CD4-positive, alpha-beta T cell (primary cell): ENCODE measurements around the gene ACOT12. TPM values are rescaled to one million over a fixed set of nuclear protein-coding genes. Genes with fewer than 3 reads are reported as not detected.
"Not testable (repeated sequence)": the region's sequence is repeated elsewhere in the genome, so short reads cannot be mapped to it uniquely, and the experiment has no call there.

Experiments used
- ATAC-seq: fragments of 200-7000 bp; cut with Tn5 transposase; one replicate; pipeline ENCODE4 v1.10.0; 2022; ENCODE audit warnings: mild to moderate bottlenecking; ENCODE audit not compliant: poor library complexity
- CTCF ChIA-PET: fragments of 350-600 bp; sonication (Branson Sonifier 250); formaldehyde crosslinking; loops from one replicate; lab custom pipeline; 2021; ENCODE audit warnings: antibody characterized with exemption, inconsistent platforms; lab: Charles Lee
- POLR2A ChIA-PET: fragments of 350-600 bp; sonication (Branson Sonifier 250); formaldehyde crosslinking; loops from one replicate; lab custom pipeline; 2021; ENCODE audit warnings: antibody characterized with exemption, inconsistent platforms; lab: Charles Lee
- DNase-seq, 14 experiments: peaks; one replicate each; pipeline ENCODE4 v3.0.0-alpha.2; 2013 to 2020; ENCODE audit warnings: mixed read lengths in 2 of 14
- H3K27ac ChIP-seq, 2 donors: one replicate each; pipeline versions ENCODE4 v1.5.1 to v1.7.0; 2013; ENCODE audit warnings: low read length in 2 of 2, low read depth in 1 of 2, mild to moderate bottlenecking in 1 of 2
- H3K27me3 ChIP-seq, 2 experiments: 1 replicate in 1 of 2; 2 replicates in 1 of 2; pipeline versions ENCODE4 v1.6.1 to v1.7.0; 2013; ENCODE audit warnings: low read length in 2 of 2, control low read depth in 1 of 2, mild to moderate bottlenecking in 1 of 2, moderate library complexity in 1 of 2; ENCODE audit not compliant: insufficient read depth in 2 of 2, control insufficient read depth in 1 of 2
- H3K36me3 ChIP-seq: one replicate; pipeline ENCODE4 v1.6.1; 2013; ENCODE audit warnings: low read length, control low read depth; ENCODE audit not compliant: insufficient read depth
- H3K4me1 ChIP-seq: one replicate; pipeline ENCODE4 v1.6.1; 2013; ENCODE audit warnings: low read length, control low read depth; ENCODE audit not compliant: insufficient read depth
- H3K4me3 ChIP-seq: one replicate; pipeline ENCODE4 v1.5.1; 2013; ENCODE audit warnings: mild to moderate bottlenecking, low read length, moderate library complexity
- H3K9me3 ChIP-seq, 2 experiments: 1 replicate in 1 of 2; 2 replicates in 1 of 2; pipeline versions ENCODE4 v1.6.1 to v1.7.0; 2013; ENCODE audit warnings: low read length in 2 of 2, mild to moderate bottlenecking in 2 of 2, control low read depth in 1 of 2, moderate library complexity in 1 of 2; ENCODE audit not compliant: control insufficient read depth in 1 of 2, insufficient read depth in 1 of 2
- H3K27ac Mint-ChIP-seq: one replicate; pipeline ENCODE4 v1.8.0; 2020; ENCODE audit warnings: mixed read lengths
- H3K27me3 Mint-ChIP-seq: one replicate; pipeline ENCODE4 v1.8.0; 2021; ENCODE audit warnings: mixed read lengths
- H3K36me3 Mint-ChIP-seq: one replicate; pipeline ENCODE4 v1.8.0; 2021; ENCODE audit warnings: low read depth, mixed read lengths
- H3K4me1 Mint-ChIP-seq: one replicate; pipeline ENCODE4 v1.8.0; 2021; ENCODE audit warnings: low read depth, mixed read lengths
- H3K4me3 Mint-ChIP-seq: one replicate; pipeline ENCODE4 v1.8.0; 2020; ENCODE audit warnings: mild to moderate bottlenecking, mixed read lengths
- H3K9me3 Mint-ChIP-seq: one replicate; pipeline ENCODE4 v1.8.0; 2020; ENCODE audit warnings: mixed read lengths
- CTCF ChIP-seq: fragments of 200-600 bp; IDR thresholded peaks from one replicate; pipeline ENCODE4 v1.8.0; 2022; ENCODE audit warnings: antibody characterized with exemption, mild to moderate bottlenecking
- intact Hi-C, 2 experiments: fragments of 100-400 bp; cut with DNase I in 1 of 2; cut with micrococcal nuclease in 1 of 2; formaldehyde crosslinking; loops; one replicate each; pipeline versions ENCODE4 v1.15.1 to v1.9.0; 2023 to 2025; cut with DNase I, micrococcal nuclease
- total RNA-seq, 174 experiments: library from RNA in 2 of 174; stranded (reverse) in 2 of 174; gene quantifications; one replicate each; pipeline ENCODE4 v1.2.3 and lab custom pipeline; 2021 to 2026

Gene ACOT12
- total RNA-seq, 2 experiments from 2014 or later = 0.39 to 0.44 TPM

GRCh38 chr5:81344736-81345135 is 49.2 kb downstream of the ACOT12 start:
- no peak for ATAC-seq
- Mint-ChIP-seq H3K27ac (no peak overlapping the region), H3K9me3 (no peaks in the 10 kb centered on the region), H3K4me3 (no peak overlapping the region), H3K27me3 (no peaks in the 10 kb centered on the region), H3K4me1 (no peaks in the 10 kb centered on the region), H3K36me3 (no peaks in the 10 kb centered on the region)
- no peaks in the 10 kb centered on the region for H3K27me3 ChIP-seq
- no peak for TF ChIP-seq CTCF
- H3K4me1 ChIP-seq = no peaks in the 10 kb centered on the region
- H3K36me3 ChIP-seq = no peaks in the 10 kb centered on the region
- no peak for DNase-seq
- no peak overlapping the region for H3K4me3 ChIP-seq
- no peak overlapping the region for H3K27ac ChIP-seq
- no peaks in the 10 kb centered on the region for H3K9me3 ChIP-seq
- ChIA-PET POLR2A (no interaction called here), CTCF (no interaction called here)
- intact Hi-C loops = no loop called here

GRCh38 chr5:81338213-81338612 is 55.7 kb downstream of the ACOT12 start:
- H3K27me3 Mint-ChIP-seq, CTCF ChIA-PET, H3K27ac ChIP-seq, H3K27ac Mint-ChIP-seq, H3K27me3 ChIP-seq, H3K4me1 Mint-ChIP-seq, intact Hi-C loops, H3K4me3 ChIP-seq, DNase-seq, H3K9me3 ChIP-seq, H3K36me3 ChIP-seq, H3K4me3 Mint-ChIP-seq, POLR2A ChIA-PET, H3K9me3 Mint-ChIP-seq, ATAC-seq, H3K4me1 ChIP-seq, H3K36me3 Mint-ChIP-seq: not testable (repeated sequence)

GRCh38 chr5:81337803-81338202 is 56.1 kb downstream of the ACOT12 start:
- no peaks in the 10 kb centered on the region for H3K27me3 ChIP-seq
- intact Hi-C loops = no loop called here
- DNase-seq (no peak), ATAC-seq (no peak)
- H3K4me3 Mint-ChIP-seq = no peak overlapping the region
- no peaks in the 10 kb centered on the region for H3K4me1 Mint-ChIP-seq
- no peak overlapping the region for H3K27ac Mint-ChIP-seq
- CTCF ChIA-PET = no interaction called here
- no peaks in the 10 kb centered on the region for H3K36me3 ChIP-seq
- H3K4me3 ChIP-seq = no peak overlapping the region
- no peak for TF ChIP-seq CTCF
- H3K27me3 Mint-ChIP-seq = no peaks in the 10 kb centered on the region
- no peaks in the 10 kb centered on the region for H3K4me1 ChIP-seq
- POLR2A ChIA-PET = no interaction called here
- H3K27ac ChIP-seq = no peak overlapping the region
- no peaks in the 10 kb centered on the region for H3K9me3 Mint-ChIP-seq
- no peaks in the 10 kb centered on the region for H3K9me3 ChIP-seq
- no peaks in the 10 kb centered on the region for H3K36me3 Mint-ChIP-seq

- CTCF ChIA-PET = no interaction called here
- H3K27ac ChIP-seq = no peak overlapping the region
Observed at GRCh38 chr5:81336556-81336955, 57.4 kb downstream of the ACOT12 start.

More at GRCh38 chr5:81336556-81336955, 57.4 kb downstream of the ACOT12 start:
- Mint-ChIP-seq H3K27me3 (no peaks in the 10 kb centered on the region), H3K27ac (no peak overlapping the region), H3K4me1 (no peaks in the 10 kb centered on the region), H3K4me3 (no peak overlapping the region), H3K9me3 (no peaks in the 10 kb centered on the region), H3K36me3 (no peaks in the 10 kb centered on the region)
- intact Hi-C loops = no loop called here
- DNase-seq (no peak), ATAC-seq (no peak)
- POLR2A ChIA-PET = no interaction called here
- no peak for TF ChIP-seq CTCF
- Histone ChIP-seq H3K36me3 (no peaks in the 10 kb centered on the region), H3K4me3 (no peak overlapping the region), H3K9me3 (no peaks in the 10 kb centered on the region), H3K27me3 (no peaks in the 10 kb centered on the region), H3K4me1 (no peaks in the 10 kb centered on the region)
